HG03342 (cell line): ENCODE measurements around the gene FTCDNL1.

Experiments
- ATAC-seq: cut with Tn5 transposase; IDR thresholded peaks from one replicate; pipeline ENCODE4 v1.9.1; 2021; ENCODE audit warnings: mild to moderate bottlenecking, moderate library complexity; ENCODE audit not compliant: unreplicated experiment

FTCDNL1 gene

GRCh38 chr2:199743415-199744120 lies 107.4 kb downstream of the FTCDNL1 start:
- no peak for ATAC-seq

DNA sequence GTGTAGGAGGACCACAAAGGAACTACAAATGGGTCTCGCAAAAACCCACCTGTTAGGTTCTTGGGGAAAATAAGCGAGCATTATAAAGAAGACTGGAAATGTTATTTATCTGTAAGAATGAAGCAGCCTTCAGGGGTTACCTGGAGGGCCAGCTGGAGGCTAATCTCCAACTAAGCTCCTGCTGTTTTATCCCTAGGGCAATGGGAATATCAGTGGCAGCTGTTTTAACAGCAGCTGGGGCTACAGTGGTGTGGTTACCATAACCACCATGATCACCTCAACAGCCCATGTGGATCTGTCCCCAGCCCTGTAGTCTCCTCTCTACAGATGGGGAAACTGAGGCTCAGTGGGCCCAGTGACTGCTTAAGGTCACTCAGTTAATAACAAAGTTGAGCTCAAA lies 108.1 kb downstream of the FTCDNL1 start:
- no peak for ATAC-seq

GRCh38 chr2:199740111-199740428 lies 110.9 kb downstream of the FTCDNL1 start:
- ATAC-seq, result no peak

DNA sequence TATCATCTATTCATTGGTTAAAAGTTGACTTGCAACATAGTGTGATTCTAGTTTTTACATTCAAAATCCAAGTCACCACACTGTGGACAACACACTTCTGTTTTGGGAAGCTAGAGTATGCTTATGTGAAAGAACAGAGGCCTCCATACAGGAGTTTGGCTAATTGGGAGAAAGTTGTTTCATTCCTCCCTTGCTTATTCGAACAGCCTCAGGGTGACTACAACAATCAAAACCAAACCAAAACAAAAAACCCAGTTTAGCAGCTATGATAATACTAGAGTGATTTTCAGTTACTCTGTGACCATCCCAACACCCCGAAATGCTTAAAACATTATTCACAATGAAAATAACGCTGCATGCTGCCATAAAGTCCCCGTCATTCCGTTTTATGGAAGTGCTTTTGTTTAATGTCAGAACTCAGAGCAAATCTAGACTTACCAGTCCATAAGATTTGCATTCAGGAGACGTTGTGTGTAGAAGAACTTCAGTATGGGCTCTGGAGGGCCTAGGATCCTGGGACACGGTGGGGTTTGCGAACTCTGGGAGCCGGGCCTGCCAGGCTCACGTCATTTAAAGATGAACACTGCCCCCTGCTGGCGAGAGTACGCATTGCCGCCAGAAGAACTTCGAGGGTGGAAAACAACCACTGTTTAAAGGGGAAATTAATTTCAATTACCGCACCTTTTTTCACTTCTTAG lies 111.4 kb downstream of the FTCDNL1 start:
- ATAC-seq, result no peak

DNA sequence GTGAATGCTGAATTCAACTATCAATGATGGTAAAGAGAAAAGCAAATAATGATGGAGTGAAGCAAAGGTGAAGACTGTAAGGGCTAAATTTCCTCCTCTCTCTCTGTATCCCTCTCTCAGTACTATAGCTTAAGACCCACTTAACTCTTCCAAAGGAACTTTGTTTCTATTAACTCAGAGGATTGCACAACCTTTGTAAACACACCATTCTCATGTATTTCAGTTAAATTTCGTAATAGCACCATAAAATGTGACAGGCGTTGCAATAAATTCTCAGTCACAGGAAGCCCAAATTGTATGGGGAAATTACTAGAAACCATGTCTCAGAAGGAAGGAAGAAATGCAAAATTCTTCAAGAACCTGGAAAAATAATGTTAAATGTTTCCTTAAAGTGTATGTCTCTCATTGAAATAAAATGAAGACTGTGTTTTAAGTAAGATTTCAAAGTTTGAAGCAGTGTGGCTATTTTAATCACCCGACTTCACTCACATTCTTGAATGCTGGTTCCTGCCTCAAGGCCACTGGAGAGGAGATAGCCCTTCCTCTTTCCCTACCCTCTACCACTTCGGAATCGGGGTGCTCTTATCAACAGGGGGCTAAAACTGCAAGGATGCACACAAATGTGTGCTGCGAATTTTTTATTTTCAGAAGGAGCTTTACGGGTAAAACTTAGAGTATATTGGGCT lies 112.1 kb downstream of the FTCDNL1 start:
- no peak for ATAC-seq

DNA sequence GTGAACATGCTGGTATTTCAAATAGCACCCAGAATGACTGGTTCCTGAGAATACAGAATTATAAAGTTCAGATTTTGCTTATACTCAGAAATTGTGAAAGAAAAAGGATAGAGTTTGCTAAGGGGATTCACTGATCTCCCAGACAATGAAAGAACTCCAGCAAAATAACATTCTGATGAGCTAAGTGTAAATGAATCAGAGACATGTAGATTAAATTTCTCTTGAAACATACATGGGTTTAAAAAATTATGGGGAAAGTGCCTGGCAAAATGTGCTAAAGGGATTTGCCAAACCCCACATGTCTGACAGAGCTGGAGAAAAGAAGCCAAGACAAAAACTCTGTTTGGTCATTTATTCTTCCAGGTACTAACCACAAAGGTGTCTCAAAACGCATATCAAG lies 116.3 kb downstream of the FTCDNL1 start:
- ATAC-seq, result no peak

DNA sequence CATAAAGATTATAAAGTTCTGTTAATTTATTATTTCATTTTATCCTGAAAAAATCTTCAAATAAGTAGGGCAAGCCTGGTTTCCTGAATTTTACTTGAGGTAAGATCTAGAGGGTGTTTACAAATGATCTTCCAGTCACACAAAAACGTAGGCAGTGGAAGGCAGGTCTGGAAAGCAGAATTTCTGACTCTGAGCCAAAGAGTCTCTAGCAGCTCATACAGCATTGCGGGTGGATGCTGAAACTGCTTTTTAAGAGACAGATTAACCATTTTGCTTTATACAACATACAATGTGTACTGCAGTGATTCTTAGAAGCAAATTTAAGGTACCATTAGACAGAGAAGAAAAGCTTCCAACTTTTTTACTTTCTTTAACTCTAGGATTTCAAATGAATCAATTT lies 117.0 kb downstream of the FTCDNL1 start:
- no peak for ATAC-seq

DNA sequence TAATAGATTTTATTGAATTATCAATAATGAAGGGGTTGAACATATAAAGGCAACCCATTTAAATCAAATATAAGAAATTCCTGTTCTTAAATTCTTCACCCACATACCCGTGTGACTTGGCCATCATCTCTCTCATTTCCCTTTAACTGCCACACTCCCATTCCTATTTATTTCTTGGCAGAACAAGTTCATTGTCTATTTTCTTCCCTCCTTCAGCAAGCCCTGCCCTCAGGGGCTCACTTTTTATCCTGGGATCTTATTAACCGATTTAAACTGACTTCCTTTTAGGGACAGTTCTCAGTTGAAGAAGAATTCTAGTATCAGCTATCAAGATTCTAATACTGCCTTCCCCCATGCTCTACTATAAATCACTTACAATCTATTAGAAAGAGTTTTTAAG lies 123.2 kb downstream of the FTCDNL1 start:
- ATAC-seq, result no peak

- ATAC-seq, result no peak
Observed at GRCh38 chr2:199727306-199727705, 123.7 kb downstream of the FTCDNL1 start.

DNA sequence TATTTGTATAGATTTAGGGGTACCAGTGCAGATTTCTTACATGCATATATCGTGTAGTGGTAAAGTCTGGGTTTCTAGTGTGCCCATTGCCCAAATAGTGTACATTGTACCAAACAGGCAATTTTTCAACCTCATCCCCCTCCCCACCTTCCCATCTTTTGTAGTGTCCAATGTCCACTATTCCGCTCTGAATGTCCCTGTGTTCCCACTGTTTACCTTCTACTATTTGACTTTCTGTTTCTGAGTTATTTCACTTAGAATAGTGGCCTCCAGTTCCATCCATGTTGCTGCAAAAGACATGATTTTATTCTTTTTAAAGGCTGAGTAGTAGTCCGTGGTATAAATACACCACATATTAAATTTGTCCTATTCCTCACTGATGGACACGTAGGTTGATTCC lies 132.9 kb downstream of the FTCDNL1 start:
- ATAC-seq, result no peak

GRCh38 chr2:199717587-199717907 lies 133.4 kb downstream of the FTCDNL1 start:
- ATAC-seq, result no peak

DNA sequence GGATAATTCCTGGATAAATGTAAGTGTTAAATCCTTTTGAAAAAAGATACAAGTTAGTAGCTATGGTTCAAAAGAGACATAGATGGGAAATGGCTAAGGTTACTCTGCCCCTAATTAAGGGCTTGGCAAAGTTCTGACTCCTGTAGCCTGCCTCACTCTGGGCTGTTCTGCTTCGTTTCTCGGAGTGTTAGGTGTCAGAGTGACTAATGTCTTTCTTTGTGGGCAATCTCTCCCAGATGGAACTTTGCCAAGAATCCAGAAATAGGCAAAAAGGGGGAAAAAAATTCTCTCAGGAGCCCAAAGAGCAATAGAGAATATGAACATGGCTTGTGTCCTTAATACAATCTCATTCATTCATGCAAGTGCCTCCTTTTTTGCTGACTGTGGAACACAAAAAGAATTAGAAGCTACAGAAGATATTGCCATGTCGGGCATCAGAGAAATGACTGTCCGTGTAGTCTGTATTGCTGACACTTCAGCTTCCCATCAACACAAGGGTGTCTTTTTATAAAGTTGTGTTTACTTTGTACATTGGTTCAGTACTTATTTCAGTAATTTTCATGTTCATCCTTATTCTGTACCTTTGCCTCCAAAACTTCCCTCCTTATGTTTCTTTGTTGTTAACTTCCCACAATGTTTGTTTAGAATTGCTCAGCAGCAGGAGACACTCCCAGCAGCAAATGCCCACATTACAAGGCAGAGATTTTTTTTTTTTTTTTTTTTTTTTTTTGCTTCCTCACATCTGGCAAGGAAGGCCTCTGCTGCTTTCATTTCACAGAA lies 134.0 kb downstream of the FTCDNL1 start:
- no peak for ATAC-seq

DNA sequence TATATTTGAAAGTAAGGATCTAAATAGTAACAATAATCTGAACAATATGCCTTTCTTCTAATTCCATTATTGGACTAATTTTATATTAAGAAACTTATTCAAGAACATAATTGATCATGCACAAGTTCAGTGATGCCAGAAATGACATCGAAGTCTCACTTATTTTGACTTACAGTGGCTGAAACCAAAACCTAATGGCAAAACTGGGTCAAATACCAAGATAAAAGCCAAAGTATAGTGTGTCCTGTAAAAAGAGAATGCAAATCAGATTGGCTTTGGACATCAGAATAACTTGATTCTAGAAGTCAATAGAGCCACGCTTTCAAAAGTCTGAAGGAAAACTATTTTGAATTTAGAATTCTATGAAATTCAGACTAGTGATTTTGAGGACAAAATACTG lies 137.2 kb downstream of the FTCDNL1 start:
- no peak for ATAC-seq

DNA sequence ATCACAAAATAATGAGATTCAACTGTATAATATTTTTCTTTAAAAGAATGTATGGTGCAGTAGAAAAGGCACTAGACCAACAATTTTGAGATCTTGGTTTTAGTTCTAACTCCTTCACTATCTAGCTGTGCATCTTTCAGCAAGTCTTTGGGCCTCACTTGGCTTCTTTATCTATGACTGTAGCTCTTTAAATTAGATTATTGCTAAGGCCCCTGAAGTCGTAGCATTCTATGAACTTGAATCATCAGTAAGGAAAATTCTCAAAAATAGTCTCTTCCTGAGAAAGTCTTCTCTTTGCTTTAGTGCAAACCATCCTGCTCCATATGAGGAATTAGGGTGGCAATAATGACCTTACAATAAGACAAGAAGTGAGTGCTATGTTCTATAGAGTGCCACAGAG lies 140.4 kb downstream of the FTCDNL1 start:
- ATAC-seq, result no peak
